Measurements from ENCODE around the gene SLF2.
A peak's percentile ranks its signal among the peaks of the same experiment; 100 is the strongest.
"Not testable (repeated sequence)": the region's sequence is repeated elsewhere in the genome, so short reads cannot be mapped to it uniquely, and the experiment has no call there.

Gene SLF2

DNA sequence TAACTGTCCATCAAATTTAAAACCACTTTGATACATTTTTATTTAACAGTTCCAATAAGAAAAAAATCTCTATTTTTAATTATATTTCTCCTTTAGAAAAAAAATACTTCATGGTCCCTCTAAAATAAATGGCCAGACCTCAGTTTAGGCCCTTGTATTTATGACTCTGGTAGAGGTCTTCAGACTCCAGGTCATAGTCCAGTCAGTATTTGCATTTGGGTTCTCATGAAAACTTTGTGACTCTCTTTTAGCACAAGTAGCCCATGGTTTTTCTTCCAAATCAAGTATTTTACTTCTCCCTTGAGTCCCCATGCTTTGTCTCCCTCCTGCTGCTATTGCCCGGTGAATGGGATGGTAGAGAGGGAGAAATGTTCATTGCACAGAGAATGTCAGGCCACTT is 51.1 kb downstream of the SLF2 start:
- no peak for DNase-seq

DNA sequence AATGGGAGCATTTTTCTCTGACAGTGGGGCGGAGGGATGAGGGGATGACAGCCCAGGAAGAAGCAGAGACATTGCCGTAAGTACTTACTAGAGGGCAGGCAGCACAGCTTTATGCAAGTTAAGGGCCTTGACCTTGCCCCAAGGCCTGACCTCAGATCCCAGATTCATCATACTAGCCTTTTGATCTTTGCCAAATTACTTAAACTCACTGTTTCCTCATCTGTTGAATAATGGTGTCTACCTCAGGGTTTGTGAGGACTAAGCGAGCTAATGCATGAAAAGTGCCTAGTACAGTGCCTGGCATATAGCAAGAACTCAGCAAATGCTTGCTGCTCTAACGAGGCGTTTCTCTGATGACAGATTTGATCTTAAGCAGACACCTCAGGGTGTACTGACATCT is 53.1 kb downstream of the SLF2 start:
- DNase-seq, result no peak

DNA sequence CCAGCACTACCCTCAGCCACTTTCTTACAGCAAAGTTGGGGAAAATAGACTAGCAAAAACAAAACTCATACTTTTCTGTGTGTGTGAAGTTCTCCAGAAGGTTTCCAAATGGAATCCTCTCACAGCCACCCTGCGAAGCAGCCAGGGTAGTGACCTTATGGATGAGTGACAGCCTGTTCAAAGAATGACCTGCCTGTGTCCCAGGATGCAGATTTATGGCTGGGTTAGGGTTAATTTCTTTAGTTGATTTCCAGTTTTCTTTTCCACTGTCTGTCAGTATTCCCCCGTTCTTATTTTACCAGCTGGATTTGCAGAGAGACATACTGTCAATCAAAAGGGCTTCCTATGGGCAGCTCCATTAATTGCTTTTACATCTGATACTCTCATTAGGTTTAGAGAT is 54.1 kb downstream of the SLF2 start:
- no peak for DNase-seq

- DNase-seq, result no peak
These were observed 54.6 kb downstream of the SLF2 start for GRCh38 chr10:100967332-100967731.

- DNase-seq, result no peak
These were observed 55.4 kb downstream of the SLF2 start for GRCh38 chr10:100968062-100968736.

- DNase-seq, result no peak
These were observed 56.1 kb downstream of the SLF2 start for GRCh38 chr10:100968863-100969186.

- peak; percentile 72 for DNase-seq
These were observed 56.7 kb downstream of the SLF2 start, which contains the start of gene SEMA4G for GRCh38 chr10:100969187-100970075. Gene SEMA4G (plus strand): TSS chr10:100969504. CDS start chr10:100972913, 3,409 bp downstream.

GRCh38 chr10:100970076-100970913 is 57.5 kb downstream of the SLF2 start:
- peak; percentile 61 for DNase-seq

DNA sequence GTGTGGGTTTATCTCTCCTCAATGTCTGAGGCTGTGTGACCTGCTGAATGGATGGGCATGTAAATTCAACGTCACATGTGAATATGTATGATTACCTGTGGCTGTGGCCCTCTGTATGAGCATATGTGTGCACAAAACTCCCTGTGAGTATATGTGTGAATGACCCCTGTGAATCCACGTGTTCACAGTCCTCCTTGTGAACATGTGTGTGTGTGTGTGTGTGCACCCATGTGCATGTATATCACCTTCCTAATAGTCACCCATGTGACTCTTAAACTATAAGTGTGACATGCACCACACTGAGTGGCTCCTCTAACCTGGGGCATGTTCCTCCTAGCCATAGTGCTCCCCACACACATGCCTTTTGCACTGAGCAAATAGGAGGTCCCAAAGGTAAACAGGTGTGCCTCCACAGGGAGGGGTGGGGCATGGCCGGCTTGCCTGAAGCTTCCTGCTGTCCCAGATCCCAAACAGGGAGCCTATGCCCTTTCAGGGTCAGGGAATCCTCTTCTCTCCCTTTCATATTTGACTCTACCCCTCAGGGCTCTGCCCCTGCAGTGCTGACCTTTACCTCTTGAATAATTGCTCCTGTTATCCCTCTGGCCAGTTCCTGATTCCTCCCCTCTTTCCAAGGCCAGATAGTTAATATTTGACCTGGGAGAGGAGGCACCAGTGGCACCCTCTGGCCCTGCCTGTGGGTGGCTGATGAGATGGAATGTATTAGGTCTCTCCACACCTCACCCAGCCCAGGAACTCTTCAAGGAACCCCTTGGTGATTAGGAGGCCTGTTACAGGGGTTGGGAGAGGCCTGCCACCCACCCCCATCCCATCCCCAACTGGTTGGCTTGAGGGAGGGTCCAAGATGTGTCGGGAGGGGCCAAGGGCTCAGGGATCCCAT is 58.4 kb downstream of the SLF2 start:
- DNase-seq, result no peak

DNA sequence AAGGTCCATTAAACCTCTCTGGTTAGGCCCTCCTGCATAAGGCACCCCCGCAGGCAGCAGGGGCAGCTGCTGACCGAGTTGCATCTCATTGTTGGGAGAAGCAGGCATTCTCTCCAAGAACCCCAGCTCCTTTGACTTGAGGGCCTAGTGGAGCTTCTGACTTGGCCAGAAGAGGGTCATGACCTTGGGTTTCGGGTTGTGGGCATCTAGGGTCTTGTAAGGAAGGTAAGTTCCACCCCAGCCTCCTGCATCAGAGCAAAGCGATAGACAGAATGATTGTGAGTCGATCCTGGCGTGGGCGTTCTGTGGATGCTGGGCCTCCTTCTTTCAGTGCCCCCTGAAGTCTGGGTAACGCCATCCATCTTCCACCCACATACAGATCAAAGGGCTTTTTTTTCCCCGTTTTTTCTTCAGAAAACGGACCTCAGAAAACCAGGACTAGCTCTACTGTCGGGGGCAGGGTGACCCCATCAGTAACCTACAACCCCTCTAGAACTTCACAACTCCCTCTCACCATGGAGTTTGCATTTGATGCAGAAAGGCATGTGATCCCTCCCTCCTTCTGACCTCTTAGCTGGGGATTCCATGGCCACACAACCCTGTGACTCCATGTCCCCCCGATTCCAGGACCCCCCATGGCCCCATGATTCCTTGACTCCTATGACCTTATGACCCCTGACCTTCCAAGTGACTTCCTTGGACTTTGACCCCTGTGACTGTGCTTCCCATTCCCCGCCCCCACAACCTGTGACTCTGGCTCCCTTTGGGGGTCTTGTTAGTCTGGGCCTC is 59.5 kb downstream of the SLF2 start:
- no peak for DNase-seq

- no peak for DNase-seq
These were observed 60.3 kb downstream of the SLF2 start for GRCh38 chr10:100972904-100973535.

- not testable (repeated sequence) for DNase-seq
These were observed 62.6 kb downstream of the SLF2 start for GRCh38 chr10:100975397-100975796.

GRCh38 chr10:100976906-100977305 is 64.1 kb downstream of the SLF2 start:
- no peak for DNase-seq

DNA sequence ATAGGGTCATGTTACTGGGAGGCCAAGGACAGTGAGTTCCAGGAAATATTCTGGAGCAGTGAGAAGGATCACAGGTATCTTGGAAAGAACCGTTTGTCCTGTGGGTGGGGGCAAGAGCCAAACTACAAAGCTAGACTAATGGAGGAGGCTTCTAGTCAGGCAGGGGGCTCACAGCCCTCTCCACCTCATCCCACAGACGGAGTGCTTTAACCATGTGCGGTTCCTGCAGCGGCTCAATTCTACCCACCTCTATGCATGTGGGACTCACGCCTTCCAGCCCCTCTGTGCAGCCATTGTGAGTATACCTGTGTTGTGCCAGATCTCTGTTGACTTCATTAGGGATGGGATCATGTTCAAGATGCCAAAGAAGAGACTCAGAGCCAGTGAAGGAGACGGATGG is 64.7 kb downstream of the SLF2 start:
- no peak for DNase-seq

GRCh38 chr10:100978121-100978900 is 65.5 kb downstream of the SLF2 start:
- no peak for DNase-seq

- no peak for DNase-seq
These were observed 66.1 kb downstream of the SLF2 start for GRCh38 chr10:100978901-100979195.

DNA sequence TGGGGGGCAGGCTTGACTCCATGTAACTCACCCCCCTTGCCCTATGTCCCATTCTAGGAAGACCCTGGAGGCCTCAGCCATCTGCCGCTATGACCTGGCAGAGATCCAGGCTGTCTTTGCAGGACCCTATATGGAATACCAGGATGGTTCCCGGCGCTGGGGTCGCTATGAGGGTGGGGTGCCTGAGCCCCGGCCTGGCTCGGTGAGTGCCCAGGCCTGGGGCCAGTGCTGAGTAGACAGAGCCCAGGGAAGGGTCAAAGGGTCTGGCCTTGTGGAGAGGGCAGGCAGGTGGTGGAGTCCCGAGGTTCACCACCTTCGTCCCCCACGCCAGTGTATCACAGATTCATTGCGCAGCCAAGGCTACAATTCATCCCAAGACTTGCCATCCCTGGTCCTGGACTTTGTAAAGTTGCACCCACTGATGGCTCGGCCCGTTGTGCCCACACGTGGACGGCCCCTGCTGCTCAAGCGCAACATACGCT is 67.1 kb downstream of the SLF2 start:
- DNase-seq, result no peak

- no peak for DNase-seq
These were observed 67.5 kb downstream of the SLF2 start for GRCh38 chr10:100980311-100980710.

DNA sequence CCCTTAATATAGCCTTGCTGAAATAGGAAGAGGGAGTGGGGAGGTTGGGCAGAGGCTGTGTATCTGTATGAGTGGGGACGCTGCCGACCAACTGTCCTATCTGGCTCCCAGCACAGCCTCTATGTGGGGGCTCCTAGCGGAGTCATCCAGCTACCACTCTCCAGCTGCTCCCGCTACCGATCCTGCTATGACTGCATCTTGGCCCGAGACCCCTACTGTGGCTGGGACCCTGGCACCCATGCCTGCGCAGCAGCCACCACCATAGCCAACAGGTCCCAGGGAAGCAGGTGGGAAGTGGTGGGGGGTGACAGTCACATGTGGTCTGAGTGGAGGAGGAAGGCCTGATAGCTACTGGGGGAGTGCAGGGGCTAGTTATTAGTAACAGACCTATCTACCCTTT is 67.9 kb downstream of the SLF2 start:
- no peak for DNase-seq

DNA sequence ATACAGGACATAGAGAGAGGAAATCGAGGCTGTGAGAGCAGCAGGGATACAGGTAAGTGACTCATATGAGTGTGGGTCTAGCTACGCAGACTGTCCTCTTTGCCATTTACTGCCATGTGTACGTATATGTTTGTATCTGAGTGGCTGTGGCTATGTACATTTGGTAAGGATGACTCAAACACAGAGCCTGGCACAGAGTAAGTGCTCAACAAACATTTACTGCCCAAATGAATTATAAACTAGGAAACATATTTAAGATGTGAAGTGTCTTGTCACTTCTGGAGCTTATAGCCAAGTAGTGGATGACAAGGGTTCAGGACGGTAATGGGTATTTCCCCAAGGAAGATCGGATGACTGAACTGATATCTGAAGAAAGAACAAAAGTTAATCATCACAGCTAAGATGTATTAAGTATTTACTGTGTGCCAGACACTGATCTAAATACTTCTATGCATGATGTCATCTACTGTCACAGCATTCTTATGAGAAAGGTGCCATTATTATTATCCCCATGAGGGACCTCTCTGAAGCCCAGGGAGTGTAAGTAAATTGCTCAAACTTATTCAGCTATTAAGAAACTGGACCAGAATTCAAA is 68.5 kb downstream of the SLF2 start:
- no peak for DNase-seq

All from CD4-positive, alpha-beta T cell treated with Interleukin-17A for 4 hours (primary cell).